GM18870 (cell line): Measurements from ENCODE around the gene UPK1B.

Experiments
- ATAC-seq: cut with Tn5 transposase; IDR thresholded peaks from one replicate; pipeline ENCODE4 v1.9.1; 2021; ENCODE audit warnings: moderate library complexity; ENCODE audit not compliant: unreplicated experiment

UPK1B gene

GRCh38 chr3:119175872-119176756 lies 2.7 kb downstream of the UPK1B start:
- ATAC-seq: no peak

- ATAC-seq: no peak
Measured at GRCh38 chr3:119176778-119177177, 3.4 kb downstream of the UPK1B start.

- ATAC-seq: no peak
Measured at GRCh38 chr3:119177321-119177720, 3.9 kb downstream of the UPK1B start.

- no peak for ATAC-seq
Measured at GRCh38 chr3:119181765-119182164, 8.4 kb downstream of the UPK1B start.

GRCh38 chr3:119184111-119184510 lies 10.7 kb downstream of the UPK1B start:
- no peak for ATAC-seq

GRCh38 chr3:119184796-119185570 lies 11.6 kb downstream of the UPK1B start:
- no peak for ATAC-seq

GRCh38 chr3:119187266-119187665 lies 13.9 kb downstream of the UPK1B start:
- no peak for ATAC-seq

- ATAC-seq: no peak
Measured at GRCh38 chr3:119191800-119192199, 18.4 kb downstream of the UPK1B start.

- no peak for ATAC-seq
Measured at GRCh38 chr3:119194237-119195150, 21.1 kb downstream of the UPK1B start.

- no peak for ATAC-seq
Measured at GRCh38 chr3:119195151-119195476, 21.7 kb downstream of the UPK1B start.

GRCh38 chr3:119195911-119196310 lies 22.5 kb downstream of the UPK1B start:
- ATAC-seq: no peak

GRCh38 chr3:119205209-119205608 lies 31.8 kb downstream of the UPK1B start:
- no peak for ATAC-seq

- ATAC-seq: no peak
Measured at GRCh38 chr3:119205685-119206084, 32.3 kb downstream of the UPK1B start.

GRCh38 chr3:119206611-119207511 lies 33.5 kb downstream of the UPK1B start:
- ATAC-seq: no peak

GRCh38 chr3:119207512-119207875 lies 34.1 kb downstream of the UPK1B start:
- ATAC-seq: no peak

- no peak for ATAC-seq
Measured at GRCh38 chr3:119211193-119211592, 37.8 kb downstream of the UPK1B start.

GRCh38 chr3:119211803-119212202 lies 38.4 kb downstream of the UPK1B start:
- no peak for ATAC-seq

GRCh38 chr3:119219069-119219468 lies 45.7 kb downstream of the UPK1B start:
- peak; percentile 96 for ATAC-seq

- ATAC-seq: no peak
Measured at GRCh38 chr3:119220198-119220597, 46.8 kb downstream of the UPK1B start.

GRCh38 chr3:119220970-119221667 lies 47.7 kb downstream of the UPK1B start:
- ATAC-seq: no peak
